IPS-15b (cell line): ENCODE results near the gene THAP4.

Experiments used
- H3K27me3 ChIP-seq: one replicate; pipeline ENCODE4 v1.6.1; 2013; ENCODE audit warnings: low read length; ENCODE audit not compliant: control insufficient read depth, insufficient read depth
- H3K36me3 ChIP-seq: one replicate; pipeline ENCODE4 v1.6.1; 2013; ENCODE audit warnings: low read length; ENCODE audit not compliant: control insufficient read depth, insufficient read depth
- H3K4me1 ChIP-seq: one replicate; pipeline ENCODE4 v1.6.1; 2013; ENCODE audit warnings: mild to moderate bottlenecking, low read length; ENCODE audit not compliant: control insufficient read depth, insufficient read depth
- H3K4me3 ChIP-seq: one replicate; pipeline ENCODE4 v1.5.1; 2013; ENCODE audit warnings: low read depth, low read length
- H3K9ac ChIP-seq: one replicate; pipeline ENCODE4 v1.6.1; 2013; ENCODE audit warnings: low read depth, mild to moderate bottlenecking, low read length
- H3K9me3 ChIP-seq: one replicate; pipeline ENCODE4 v1.6.1; 2013; ENCODE audit warnings: mild to moderate bottlenecking, low read length; ENCODE audit not compliant: control insufficient read depth, insufficient read depth

Gene THAP4

DNA sequence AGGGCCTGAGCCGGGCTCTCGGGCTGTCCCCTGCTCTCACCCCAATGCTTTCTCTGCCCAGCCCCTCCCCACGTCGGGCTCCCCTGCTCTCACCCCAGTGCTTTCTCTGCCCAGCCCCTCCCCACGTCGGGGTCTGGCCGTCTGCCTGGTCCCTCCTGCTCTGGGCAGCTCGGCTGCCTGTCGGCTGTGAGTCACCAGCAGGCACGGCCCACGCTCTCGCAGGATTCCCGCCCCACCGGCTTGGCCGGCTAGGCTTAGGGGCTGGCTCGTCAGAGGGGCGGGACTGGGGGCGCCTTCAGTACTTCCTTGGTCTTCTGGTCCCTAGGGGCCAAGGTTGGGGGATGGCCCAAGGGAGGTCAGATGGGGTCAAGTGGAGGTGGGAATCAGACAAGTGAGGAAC is 75.1 kb downstream of the THAP4 start:
- peaks cover 2% of the 10 kb centered on the region for H3K36me3 ChIP-seq
- no peak overlapping the region for H3K9ac ChIP-seq
- H3K27me3 ChIP-seq, result peaks cover 9% of the 10 kb centered on the region
- no peaks in the 10 kb centered on the region for H3K9me3 ChIP-seq
- H3K4me1 ChIP-seq, result no peaks in the 10 kb centered on the region
- no peak overlapping the region for H3K4me3 ChIP-seq

GRCh38 chr2:241560883-241561474 is 76.0 kb downstream of the THAP4 start:
- Histone ChIP-seq H3K36me3 (peaks cover 2% of the 10 kb centered on the region), H3K4me1 (peaks cover 1% of the 10 kb centered on the region), H3K27me3 (peaks cover 9% of the 10 kb centered on the region), H3K4me3 (no peak overlapping the region), H3K9ac (no peak overlapping the region), H3K9me3 (no peaks in the 10 kb centered on the region)

DNA sequence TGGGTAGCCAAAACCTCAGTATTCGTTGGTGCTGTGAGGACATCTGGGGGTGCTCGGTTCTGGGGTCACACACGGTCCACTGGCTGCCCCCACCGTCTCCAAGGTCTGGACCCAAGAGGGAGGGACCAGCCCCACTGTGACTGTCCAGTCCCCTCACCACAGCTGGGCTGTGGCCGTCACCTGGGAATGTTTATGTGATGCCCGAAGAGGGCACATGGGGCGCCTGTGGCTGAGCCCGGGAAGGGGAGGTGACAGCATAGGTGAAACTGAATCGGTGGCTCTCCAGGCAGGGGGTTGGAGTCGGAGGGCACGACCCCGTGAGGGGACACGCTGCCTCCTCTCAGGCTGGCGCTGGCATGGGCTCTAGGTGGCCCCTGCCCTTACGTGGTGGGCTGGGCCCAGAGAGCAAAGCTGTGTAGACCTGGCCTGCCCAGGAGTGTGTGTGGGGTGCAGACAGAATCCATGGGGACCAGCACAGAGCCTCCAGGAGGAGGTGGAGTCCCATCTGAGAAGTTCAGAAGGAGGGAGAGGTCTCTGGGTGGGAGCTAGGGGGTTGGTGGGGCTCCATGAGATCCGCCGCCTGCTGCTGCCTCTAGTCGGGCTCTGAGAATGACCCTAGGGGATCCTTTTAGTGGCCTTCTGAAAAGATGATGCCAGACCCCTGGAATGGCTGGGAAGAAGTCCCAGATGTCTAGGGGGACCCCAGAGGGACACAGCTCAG is 76.6 kb downstream of the THAP4 start:
- H3K9me3 ChIP-seq, result no peaks in the 10 kb centered on the region
- peaks cover 4% of the 10 kb centered on the region for H3K4me1 ChIP-seq
- peaks cover 2% of the 10 kb centered on the region for H3K36me3 ChIP-seq
- peaks cover 9% of the 10 kb centered on the region for H3K27me3 ChIP-seq
- H3K9ac ChIP-seq, result no peak overlapping the region
- no peak overlapping the region for H3K4me3 ChIP-seq

- H3K4me1 ChIP-seq, result peaks cover 4% of the 10 kb centered on the region
- H3K27me3 ChIP-seq, result peaks cover 9% of the 10 kb centered on the region
- peak overlapping the region; percentile 56 for H3K4me3 ChIP-seq
- H3K9ac ChIP-seq, result no peak overlapping the region
- no peaks in the 10 kb centered on the region for H3K9me3 ChIP-seq
- H3K36me3 ChIP-seq, result peaks cover 2% of the 10 kb centered on the region
Observed at GRCh38 chr2:241559323-241560161, 77.4 kb downstream of the THAP4 start.

DNA sequence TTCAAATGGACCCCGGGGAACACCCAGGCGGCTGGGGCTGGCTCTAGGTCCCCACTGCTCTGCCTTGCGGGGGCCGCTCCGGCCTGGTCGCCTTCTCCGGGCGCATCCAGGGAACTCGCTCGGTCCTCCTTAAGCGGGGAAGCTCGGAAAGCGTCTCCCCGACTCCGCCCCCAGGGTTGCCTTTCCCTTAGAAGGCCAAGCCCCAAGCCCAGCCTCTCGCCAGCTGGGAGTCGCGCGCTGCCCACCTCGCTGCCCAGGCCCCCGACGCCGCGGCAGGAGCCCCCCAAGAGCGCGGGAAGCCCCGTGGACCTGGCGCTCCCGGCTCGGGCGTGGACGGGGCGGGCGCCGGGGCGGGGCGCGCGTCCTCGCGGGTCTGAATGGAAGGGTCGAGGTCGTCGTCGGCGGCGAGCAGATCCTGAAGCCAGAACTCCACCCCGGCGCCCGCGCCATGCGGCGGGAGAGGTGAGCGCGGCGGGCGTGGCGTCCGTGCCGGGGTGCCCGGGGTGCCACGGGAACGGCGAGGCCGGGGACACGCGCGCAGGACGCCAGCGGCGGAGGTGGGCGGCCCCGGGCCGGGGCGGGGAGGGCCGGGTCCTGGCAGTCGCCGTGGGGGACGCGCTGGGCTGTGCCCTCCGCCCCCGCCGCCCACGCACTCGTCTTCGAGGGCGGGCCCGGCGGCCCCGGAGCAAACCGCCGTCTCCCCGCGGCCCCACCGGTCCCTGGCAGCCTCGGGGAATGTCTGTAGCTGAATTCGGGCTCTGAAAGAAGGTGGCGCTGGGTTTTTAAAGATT is 78.2 kb downstream of the THAP4 start, which contains the start of gene BOK:
BOK (plus strand) TSS at position 214 of the 791 bp plus-strand sequence. CDS start 739 bp downstream, outside the sequence.
- H3K4me1 ChIP-seq, result peaks cover 4% of the 10 kb centered on the region
- no peak within 1 kb of the TSS for H3K9ac ChIP-seq
- peaks cover 9% of the 10 kb centered on the region for H3K27me3 ChIP-seq
- peak within 1 kb of the TSS; percentile 56 for H3K4me3 ChIP-seq
- no peaks in the 10 kb centered on the region for H3K9me3 ChIP-seq
- peaks cover 2% of the 10 kb centered on the region for H3K36me3 ChIP-seq

- Histone ChIP-seq H3K27me3 (peaks cover 9% of the 10 kb centered on the region), H3K4me3 (no peak overlapping the region), H3K36me3 (no peaks in the 10 kb centered on the region), H3K4me1 (peaks cover 4% of the 10 kb centered on the region), H3K9ac (no peak overlapping the region), H3K9me3 (no peaks in the 10 kb centered on the region)
Observed at GRCh38 chr2:241556746-241557145, 80.2 kb downstream of the THAP4 start.

DNA sequence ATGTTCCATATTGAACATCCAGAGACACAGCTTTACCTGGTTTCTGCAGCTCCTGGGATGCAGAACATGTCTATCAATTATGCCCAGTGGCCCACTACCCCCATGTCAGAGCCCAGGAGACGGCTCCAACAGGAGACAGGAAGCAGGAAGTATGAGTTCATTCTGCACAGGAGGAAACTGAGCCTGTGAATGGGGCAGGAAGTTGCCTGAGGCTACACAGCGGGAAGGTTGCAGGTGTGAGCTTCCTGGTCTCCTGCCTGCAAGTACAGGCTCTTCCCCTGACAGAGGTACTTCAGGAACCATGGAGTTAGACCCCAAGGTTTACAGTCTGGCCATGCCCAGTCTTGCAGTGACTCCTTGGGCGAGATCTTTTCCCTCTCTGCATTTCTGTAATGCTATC is 81.2 kb downstream of the THAP4 start:
- no peaks in the 10 kb centered on the region for H3K36me3 ChIP-seq

GRCh38 chr2:241554610-241555322 is 82.2 kb downstream of the THAP4 start:
- Histone ChIP-seq H3K27me3 (peaks cover 9% of the 10 kb centered on the region), H3K9ac (no peak overlapping the region), H3K4me3 (no peak overlapping the region), H3K4me1 (peaks cover 4% of the 10 kb centered on the region), H3K9me3 (no peaks in the 10 kb centered on the region), H3K36me3 (no peaks in the 10 kb centered on the region)

More for the DNA sequence above, 81.2 kb downstream of the THAP4 start:
- no peak overlapping the region for H3K9ac ChIP-seq
- no peak overlapping the region for H3K4me3 ChIP-seq
- no peaks in the 10 kb centered on the region for H3K9me3 ChIP-seq
- H3K27me3 ChIP-seq, result peaks cover 9% of the 10 kb centered on the region
- peaks cover 4% of the 10 kb centered on the region for H3K4me1 ChIP-seq

DNA sequence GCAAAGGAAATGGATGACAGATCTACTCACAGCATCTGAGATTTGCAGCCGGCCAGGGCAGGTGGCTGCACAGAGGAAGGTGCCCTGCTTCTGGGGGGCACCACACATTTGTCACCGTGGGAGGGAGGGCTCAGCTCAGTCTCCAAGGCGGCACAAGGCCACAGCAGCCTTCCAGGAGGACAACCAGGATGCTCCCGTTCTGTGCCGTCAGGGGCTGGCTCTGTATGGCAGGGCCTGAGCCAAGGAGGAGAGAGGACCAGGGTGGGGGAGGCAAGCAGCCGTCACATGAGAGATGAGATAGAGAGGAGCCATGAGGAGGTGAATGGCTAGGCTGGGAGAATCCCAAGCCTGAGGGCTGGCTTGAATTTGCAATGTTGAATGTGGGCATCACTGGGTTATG is 83.0 kb downstream of the THAP4 start:
- Histone ChIP-seq H3K4me1 (peaks cover 4% of the 10 kb centered on the region), H3K9me3 (no peaks in the 10 kb centered on the region), H3K36me3 (no peaks in the 10 kb centered on the region), H3K4me3 (no peak overlapping the region), H3K9ac (no peak overlapping the region), H3K27me3 (peaks cover 9% of the 10 kb centered on the region)

GRCh38 chr2:241553512-241553830 is 83.5 kb downstream of the THAP4 start:
- Histone ChIP-seq H3K9me3 (no peaks in the 10 kb centered on the region), H3K9ac (no peak overlapping the region), H3K4me1 (peaks cover 4% of the 10 kb centered on the region), H3K36me3 (no peaks in the 10 kb centered on the region), H3K27me3 (peaks cover 9% of the 10 kb centered on the region), H3K4me3 (no peak overlapping the region)
